ENCODE data around the gene NAGPA.
"Not testable (repeated sequence)": the region's sequence is repeated elsewhere in the genome, so short reads cannot be mapped to it uniquely, and the experiment has no call there.

Gene NAGPA

DNA sequence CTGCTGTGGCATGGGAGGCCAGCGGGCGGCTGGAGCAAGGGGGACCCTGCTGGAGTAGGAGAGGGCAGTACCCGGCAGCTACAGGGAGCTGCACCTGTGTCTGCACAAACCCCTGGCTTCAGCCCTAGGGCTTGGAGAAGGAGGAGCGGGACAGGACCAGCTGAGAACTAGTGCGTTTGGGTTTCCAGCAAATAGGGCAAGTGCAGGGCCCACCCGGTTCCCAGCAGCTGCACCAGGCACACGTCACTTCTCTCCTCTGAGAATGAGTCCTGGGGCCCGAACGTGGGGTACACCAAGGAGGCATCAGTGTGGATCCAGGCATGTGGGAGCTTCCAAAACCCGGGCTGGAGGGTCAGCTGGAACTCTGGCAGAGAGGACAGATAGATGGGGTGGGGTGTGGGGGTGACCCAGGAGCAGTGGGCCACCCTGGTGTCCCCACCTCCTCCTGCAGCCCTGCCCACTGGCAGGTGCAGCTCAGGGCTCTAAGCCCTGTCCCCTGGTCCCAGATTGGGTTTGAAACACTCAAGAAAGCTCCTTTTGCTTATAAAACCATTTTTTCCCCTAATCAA is 26.4 kb upstream of the NAGPA start:
- DNase-seq, result no peak

DNA sequence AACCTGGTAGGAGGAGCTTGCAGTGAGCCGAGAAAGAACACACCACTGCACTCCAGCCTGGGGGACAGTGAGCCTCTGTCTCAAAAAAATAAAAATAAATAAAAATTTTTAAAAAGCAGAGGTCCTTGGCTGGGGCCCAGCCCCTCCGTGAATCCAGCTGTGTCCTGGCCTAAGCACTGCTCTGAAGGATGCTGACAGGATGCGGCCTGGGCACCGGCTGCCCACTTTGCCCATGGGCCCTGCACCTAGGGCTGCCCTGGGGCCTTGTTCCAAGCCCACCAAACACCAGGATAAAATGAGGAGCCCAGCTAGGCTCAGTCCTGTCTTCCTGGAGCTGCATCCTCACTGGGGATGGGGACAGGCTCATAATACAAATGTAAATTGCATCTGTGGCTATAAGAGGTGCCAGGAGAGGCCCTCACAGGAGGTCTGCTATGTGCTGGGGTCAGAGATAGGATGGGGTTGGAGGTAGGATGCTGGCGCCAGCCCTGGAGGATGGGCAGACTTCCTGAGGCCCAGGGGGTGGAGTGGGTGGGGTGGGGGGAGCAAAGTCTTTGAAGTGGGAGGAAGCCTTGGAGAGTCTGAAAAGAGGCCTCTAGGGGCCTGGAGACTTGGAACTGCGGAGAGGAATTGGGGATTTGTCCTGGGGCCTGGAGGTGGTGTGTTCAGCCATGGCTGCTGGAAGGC is 25.8 kb upstream of the NAGPA start:
- no peak for DNase-seq

DNA sequence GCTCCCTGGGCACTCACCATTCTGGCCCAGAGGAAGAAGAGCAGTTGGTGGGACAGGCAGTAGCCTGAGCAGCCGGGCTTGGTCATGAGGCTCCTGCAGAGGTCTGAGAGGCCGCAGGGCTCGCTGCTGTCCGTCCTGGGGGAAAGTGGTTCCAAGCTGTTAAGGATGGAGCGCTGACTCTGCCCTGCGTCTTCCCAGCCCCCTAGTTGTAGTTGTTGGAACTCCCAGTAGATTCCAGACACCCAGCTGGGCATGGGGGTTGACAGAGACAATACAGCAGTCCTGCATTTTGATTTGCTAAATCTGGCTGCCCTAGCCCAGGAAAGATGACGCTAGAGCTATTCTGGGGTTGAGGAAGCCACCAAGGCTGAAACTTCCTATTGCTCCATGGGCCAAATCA is 24.7 kb upstream of the NAGPA start:
- DNase-seq, result no peak

DNA sequence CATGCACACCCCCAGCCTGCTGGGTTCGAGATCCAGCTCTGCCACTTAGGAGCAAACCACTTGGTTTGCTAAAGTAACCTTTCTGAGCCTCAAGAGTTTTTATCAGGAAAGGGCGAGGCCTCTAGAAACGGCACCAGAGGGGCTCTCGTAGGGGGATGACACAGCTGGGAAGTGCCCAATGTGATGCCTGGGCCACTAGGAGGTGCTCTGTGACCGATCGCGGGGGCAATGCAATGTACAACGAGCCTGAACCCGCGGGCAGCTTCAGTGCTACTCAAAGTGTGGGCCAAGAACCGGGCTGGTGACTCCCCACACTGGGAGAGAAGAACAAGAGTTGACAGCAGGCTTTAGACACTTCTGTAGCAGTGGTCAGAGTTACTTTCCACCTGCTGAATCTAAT is 22.6 kb upstream of the NAGPA start:
- no peak for DNase-seq

DNA sequence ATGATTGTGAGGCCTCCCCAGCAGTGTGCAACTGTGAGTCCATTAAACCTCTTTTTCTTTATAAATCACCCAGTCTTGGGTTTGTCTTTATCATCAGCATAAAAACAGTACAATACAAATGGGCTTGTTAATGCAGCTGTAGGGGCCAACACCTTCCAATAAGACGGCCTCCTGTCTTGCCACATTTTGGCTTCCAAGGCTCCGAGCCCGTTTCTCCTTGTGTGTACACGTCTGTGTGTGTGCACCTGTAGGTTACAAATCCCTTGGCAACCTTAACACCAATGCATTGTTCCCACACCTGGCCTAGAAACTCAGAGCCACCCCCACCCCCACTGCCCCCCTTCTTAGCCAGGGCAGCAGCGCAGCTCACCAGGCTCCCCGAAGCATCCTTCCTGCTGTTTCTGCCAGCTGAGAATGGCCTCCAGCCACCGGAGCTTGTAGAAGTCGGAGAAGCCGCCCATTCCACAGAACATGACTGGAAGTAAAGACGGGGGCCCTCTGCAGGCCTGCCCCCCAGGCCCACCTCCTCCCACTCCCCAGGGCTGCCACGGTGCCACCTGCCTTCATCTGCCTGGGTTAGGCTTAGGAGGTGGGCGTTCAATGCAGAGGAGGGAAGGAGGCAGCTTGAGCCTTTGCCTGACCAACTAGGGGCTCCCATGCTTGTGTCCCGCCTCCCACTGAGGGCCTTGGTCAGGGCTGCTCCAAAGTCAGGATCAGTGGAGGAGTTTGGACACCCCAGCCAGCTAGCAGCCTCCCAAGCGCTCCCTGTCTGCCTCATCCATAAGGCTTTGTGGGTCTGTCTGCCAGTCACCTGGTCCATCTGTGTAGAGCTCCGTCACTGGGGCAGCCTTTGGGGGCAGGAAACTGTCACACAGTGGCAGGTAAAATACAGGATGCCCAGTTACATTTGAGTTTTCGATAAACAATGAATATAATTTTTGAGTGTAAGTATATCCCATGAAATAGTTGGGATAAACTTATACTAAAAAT is 21.4 kb upstream of the NAGPA start:
- DNase-seq, result no peak

DNA sequence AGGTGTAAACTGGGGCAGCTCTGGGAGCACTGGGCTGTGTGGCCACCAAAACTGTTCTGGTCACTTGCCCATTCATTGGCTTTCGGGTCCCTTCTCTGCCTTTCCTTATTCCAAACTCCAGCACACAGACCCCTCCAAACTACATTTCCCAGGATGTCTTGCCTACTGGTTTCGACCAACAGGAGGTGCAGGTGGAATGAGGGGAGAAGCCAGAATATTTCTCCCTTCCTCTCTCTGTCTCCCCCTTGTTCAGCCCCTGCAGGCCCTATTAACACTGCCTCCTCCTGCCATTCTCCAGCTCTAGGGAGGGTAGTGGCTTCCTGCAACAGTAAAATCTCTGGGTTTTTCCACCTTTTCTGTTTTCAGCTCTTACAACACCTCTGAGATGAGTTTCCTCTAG is 13.2 kb upstream of the NAGPA start:
- DNase-seq, result no peak

DNA sequence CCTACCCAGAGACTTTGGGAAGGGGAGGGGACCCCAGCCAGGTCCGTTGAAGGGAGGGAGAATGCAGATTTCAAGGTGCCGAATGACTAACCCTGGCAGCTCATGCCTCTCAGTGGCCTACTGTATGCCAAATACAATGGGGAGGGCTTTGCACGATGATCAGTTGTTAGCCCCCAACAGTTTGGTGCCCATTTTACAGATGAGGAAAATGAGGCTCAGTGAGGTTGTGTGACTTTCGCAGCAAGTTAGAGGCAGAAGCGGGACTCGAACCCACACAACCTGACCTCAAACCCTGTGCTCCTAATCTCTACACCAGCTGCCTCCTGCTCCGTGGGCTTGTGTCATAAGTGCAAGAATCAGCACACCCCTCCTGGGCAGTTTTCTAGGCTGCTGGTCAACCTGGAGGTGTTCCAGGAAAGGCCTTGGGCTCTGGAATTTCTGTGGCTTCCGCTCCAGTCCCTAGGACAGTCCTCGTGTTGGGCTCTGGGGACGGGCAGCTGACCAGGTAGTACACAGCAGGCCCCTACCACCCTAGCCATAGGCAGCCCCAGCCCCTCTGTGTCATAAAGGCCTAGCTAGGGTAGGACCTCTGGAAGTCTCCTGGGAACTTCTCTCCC is 11.9 kb upstream of the NAGPA start:
- DNase-seq, result no peak

DNA sequence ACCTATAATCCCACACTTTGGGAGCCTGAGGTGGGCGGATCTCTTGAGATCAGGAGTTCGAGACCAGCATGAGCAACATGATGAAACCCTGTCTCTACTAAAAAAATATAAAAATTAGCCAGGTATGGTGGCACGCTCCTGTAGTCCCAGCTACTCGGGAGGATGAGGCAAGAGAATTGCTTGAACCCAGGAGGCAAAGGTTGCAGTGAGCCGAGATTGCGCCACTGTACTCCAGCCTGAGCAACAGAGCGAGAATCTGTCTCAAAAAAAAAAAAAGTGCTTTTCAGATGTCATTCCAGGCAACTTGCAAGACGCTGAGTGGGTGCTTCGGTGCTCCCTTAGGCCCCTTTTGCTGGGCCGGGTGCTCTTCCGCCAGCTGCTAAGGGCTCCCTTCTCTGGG is 10.8 kb upstream of the NAGPA start:
- not testable (repeated sequence) for DNase-seq

DNA sequence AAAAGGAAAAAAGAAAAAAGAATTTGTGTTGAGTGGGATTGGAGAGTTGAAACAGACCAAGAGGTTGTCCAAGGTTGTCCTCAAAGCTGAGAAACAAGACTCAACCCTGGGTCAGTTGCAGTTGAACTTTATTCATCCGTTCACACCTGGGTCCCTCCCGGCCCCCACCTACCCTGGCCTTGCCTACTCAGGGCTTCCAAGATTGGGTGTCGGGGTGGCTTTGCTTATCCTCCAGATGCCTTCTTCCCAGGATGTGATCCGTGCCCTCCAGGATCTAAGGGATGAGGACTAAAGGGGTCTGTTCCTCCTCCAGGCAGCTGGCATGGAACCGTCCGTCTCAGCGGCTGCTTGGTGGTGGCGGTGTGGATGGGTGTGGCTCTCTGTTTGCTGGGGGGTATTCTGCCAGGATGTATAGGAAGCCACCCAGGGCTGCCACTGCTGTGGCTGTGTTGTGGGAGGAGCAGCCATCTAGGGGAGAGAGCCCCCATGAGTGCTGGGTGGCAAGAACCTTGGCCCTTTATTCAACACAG is 10.3 kb upstream of the NAGPA start:
- no peak for DNase-seq

DNA sequence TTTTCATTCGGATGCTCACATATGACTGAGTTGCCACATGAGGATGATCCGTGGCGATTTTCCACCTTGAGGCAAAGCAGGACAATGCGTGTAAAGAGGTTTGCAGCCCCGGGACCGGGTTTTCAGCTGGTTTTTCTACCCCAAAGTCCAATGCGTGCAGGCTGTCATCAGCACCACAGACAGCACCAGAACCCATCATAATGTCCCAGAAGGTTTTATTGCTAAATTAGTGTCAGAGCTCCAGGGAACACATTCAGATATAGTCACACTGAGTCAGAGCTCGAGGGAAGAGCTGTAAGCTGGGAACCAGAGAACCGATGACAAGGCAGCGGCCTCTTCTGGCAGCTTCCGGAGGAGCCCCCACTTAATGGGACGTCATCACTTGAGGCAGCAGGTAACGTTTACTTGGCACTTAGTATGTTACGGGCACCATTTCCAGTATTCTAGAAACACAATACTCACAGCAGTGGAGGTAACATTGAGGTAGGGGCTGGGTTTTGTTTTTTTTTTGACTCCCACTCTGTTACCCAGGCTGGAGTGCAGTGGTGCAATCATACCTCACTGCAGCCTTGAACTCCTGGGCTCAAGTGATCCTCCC is 8.9 kb upstream of the NAGPA start:
- no peak for DNase-seq

DNA sequence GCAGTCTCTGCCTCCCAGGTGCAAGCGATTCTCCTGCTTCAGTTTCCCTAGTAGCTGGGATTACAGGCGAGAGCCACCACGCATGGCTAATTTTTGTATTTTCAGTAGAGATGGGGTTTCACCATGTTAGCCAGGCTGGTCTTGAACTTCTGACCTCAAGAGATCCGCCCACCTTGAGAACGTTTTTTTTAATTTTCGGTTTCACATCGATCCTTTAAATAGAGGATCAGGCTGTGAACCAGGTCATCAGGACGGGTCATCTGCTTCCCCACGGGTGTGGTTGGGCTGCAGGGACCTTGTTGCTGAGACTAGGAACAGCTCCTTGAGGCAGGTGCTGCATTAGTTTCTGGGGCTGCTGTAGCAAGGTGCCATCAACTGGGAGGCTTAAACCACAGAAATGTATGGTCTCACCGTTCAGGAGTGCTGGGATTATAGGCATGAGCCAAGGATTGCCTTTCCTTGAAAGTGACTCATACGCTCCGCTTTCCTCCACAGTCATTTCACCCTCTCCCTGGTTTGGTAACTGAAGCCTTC is 7.9 kb upstream of the NAGPA start:
- no peak for DNase-seq

DNA sequence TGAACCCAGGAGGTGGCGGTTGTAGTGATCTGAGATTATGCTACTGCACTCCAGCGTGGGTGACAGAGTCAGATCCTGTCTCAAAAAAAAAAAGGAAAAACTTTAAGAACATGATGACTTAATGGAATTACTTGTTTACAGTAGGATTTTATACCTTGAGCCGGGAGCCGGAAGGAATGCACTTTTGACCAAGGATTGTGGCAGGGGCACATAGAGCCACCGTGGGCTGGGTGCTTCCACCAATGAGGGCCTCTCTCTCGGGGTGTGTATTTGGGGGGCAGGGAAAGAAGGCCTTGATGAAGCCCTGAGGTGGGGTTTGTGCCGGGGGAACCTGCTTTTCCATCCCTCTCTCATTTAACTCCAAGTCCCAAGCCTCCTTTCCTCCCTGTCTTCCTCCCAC is 6.7 kb upstream of the NAGPA start:
- DNase-seq, result no peak

DNA sequence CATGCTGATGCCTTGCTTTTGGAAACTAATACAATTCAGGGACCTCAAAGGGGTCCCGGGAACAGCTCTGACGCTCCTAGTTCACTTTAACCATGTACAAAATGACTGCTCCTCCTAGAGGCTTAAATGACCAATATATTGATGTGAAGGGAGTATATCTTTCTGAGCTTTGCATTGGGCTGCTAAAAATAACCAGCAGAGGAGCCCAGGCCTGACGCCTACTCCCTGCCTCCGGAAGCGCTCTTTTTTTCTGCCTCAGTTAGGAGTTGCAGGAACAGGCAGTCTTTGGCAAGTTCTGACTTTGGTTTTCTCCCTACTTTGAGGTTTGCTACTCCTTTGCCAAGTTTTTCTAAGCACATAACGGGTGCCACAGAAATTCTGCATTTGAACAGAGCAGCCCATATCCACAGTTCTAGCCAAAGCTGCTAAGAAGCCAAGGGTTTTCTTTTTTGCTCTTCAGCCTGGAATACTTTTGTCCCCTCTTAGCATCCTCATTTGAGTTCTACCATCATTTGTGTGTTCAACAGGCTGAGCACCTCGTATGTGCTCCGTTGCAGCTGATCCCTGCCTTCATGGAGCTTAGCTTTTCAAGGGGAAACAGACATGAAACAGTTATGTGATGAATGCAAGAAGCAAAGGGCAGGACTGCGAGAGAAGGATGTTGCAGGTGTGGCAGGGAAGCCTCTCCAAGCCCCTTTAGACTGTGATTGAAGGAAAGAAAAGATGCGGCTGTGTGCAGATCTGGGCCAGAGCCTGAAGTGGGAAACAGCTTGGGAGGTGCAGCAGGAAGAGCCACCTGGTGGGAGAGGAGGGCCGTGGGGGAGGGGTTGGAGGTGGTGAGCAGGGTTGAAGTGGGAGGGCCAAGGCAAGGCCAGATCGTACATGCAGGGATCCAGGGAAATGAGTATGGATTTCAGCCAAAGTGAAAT is 2.8 kb upstream of the NAGPA start:
- DNase-seq, result peak in 1 of 2 donors; percentile 63

DNA sequence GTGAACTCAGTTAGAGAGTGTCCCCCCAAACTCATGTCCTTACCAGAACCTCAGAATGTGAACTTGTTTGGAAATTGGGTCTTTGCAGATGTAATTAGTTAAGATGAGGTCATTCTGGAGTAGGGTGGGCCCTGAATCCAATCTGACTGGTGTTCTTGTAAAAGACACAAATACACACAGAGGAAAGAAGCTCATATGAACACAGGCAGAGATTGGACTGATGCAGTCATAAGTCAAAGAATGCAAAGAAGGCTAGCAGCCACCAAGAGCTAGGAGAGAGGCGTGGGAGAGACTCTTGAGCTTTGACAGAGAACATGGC is 2.1 kb upstream of the NAGPA start:
- no peak for DNase-seq

DNA sequence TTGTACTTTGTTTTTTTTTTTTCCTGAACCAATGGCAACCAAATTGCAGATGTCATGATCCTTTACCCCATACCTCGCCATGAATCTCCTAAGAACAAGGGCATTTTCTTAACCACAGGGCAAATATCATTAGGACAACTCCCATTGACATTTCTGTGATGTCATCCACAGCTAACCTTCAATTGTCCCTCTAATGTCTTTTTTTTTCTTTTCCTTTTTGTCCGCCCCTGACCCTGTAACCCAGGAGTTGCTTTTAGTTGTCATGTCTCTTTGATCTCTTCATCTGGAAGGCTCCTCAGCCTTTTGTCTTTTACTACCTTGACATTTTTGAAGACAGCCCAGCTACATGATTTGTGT is 410 bp upstream of the NAGPA start:
- DNase-seq, result no peak

DNA sequence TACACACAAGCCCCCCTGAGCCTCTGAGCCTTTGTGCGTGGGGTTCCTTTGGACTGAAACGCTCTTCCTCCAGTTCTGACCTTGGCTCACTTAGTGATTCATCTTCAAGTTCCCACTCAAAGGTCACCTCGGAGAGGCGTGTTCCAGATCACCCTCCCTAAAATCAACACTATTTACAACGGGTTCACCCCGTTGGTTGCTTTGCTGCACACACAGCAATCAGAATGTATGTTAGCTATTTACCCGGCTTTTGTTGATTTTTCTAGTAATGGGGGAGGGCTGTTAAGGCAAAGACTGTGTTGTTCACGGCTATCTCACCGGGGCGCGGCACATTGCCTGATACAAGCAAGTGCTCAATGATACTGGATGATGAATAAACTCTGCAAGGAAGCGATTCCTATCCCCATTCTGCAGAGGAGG is 977 bp downstream of the NAGPA start:
- no peak for DNase-seq

DNA sequence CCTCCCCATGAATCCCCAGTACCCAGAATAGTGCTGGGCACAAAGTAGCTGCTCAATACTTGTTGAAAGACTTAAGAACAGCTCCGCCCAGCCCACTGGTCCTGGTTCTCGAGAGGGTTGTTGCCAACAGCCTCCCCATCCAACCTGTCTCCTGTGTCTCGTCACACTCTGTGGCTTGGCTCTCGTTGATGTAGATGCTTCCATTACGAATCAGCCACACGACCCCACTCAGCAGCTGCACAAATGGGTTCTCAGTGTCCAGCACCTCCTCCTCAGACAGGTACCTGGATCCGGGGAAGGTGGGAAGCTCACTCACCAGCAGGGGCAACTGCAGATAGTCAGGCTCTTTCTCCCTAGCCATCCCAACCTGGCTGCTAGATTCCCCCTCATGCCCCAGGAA is 2.1 kb downstream of the NAGPA start:
- DNase-seq, result no peak

DNA sequence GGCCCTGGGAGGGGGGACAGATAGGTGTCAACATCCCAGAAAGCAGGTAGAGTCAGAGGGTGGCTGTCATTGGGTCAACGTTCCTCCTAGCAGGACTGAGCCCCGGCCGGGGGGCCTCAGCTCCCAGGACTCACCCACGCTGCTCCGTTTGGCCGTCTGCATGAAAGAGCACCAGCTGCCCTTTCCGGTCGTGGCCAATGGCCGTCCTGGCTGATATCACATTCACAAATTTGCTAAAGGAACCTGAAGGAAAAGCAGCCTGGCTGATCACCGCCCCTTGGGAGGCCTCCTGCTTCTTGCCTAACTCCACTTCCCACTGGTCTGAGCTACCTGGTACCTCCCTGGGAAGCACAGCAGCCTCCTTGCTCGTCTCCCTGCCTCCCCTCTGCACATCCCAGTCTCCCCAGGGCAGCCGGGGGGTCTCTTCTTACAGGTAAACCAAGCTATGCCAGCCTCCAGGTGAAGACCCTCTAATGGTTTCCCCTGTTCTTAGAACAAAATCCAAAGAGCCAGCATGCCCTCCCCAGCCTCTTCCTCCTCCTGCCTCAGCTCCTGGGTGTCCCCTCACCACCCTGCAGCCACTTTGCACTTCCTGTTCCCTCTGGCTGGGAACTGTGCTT is 3.4 kb downstream of the NAGPA start:
- DNase-seq, result no peak

DNA sequence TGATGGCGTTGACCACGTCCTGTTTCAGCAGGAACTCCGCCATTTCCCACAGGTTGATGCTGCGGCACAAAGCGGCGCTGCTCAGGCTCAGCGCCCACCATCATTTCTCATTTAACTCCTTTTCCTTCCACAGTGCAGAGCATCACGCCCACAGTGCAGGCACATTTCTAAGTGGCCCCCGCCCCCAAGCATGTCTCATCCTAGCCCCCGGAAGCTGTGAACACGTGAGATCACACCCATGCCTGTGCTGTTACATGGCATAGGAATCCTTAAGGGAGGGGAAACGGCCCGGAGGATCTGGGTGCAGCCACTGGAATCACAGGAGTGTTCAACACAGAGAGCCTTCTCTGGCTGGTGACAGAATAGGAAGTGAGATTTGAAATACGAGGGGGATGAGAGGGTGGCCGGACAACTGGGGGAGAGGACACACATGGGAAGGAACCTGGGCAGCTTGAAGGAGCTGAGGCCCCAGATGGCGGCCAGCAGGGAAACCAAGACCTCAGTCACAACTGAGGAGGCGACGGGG is 4.7 kb downstream of the NAGPA start:
- DNase-seq, result no peak

DNA sequence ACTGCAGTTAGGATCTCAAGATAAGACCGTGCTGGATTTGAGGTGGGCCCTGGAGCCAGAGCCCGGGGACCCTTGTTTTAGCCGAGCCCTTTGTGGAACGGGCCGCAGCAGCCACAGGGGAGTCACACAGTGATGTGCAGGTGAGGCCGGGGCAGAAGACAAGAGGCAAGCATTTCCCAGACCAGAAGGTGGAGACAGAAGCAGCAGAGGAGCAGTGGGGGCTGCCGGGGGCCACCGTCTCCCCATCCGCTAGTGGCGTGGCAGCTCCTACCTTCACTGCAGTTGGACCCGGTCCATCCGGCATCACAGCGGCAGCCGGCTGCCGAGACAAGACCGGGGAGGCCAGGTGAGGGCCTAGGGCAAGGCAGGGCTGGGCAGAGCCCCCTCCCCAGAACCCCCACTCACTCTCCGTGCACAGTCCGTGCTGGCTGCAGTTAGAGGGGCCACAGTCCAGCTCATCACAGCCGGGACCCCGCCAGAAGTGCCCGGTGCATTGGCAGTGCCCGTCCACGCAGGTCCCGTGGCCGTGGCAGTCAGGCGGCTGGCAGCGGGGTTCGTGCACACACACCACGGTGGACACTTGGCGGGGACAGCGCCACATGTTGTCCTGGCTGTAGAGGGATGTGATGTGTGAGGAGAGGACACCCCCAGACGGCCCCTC is 6.0 kb downstream of the NAGPA start:
- no peak for DNase-seq

Data from hippocampal formation (tissue), 2 donors.